K562 (cell line): ENCODE measurements around the gene MT1M. TPM values are rescaled to one million over a fixed set of nuclear protein-coding genes. Genes with fewer than 3 reads are reported as not detected.

Experiments
- ATAC-seq: fragments of 200-7000 bp; cut with Tn5 transposase; 3 replicates; pipeline ENCODE4 v1.9.1; 2020; ENCODE audit warnings: moderate library complexity
- BruUV-seq: library from RNA; stranded (reverse); fragments of 400-500 nt; replicated peaks from 2 replicates; lab custom pipeline; 2021; lab: Mats Ljungman, UMichigan
- CTCF ChIA-PET: fragments of 300-600 bp; formaldehyde crosslinking; extraction: SDS; loops from one replicate; lab custom pipeline; 2021; ENCODE audit warnings: low intra/inter-chr PET ratio; lab: Yijun Ruan, JAX
- POLR2A ChIA-PET: fragments of 300-600, 350-650 bp; sonication (Branson Sonifier 250); formaldehyde crosslinking; extraction: SDS; loops from one replicate; lab custom pipeline; 2021; ENCODE audit warnings: antibody characterized with exemption, inconsistent platforms; lab: Yijun Ruan, JAX
- DNase-seq, 4 experiments: peaks; one replicate each; pipeline versions ENCODE4 v3.0.0 to v3.0.0-alpha.2; 2011 to 2018; ENCODE audit warnings: low spot score in 3 of 4, mixed read lengths in 3 of 4; ENCODE audit errors: extremely low read depth in 1 of 4
- FAIRE-seq: peaks from 2 replicates; lab custom pipeline; 2011; peaks lifted over from hg19 to GRCh38; lab: Jason Lieb, UNC
- H2AFZ ChIP-seq: 2 replicates; pipeline ENCODE4 v1.6.0; 2011; ENCODE audit warnings: low read depth, low read length, control low read depth, inconsistent platforms
- H3K27ac ChIP-seq: fragments of 200-600 bp; 3 replicates; pipeline ENCODE4 v1.8.0; 2011; ENCODE audit warnings: low read depth, mild to moderate bottlenecking, control low read depth, inconsistent platforms, low read length, moderate library complexity, mixed read lengths; ENCODE audit errors: extremely low read depth
- H3K27me3 ChIP-seq, 2 experiments: fragments of 300-600 bp in 1 of 2; 2 replicates in 1 of 2; 3 replicates in 1 of 2; pipeline versions ENCODE4 v1.6.0 to v1.8.0; 2011; ENCODE audit warnings: inconsistent platforms in 2 of 2, low read length in 2 of 2, mild to moderate bottlenecking in 1 of 2, mixed read lengths in 1 of 2, moderate library complexity in 1 of 2; ENCODE audit not compliant: control insufficient read depth in 2 of 2, insufficient read depth in 2 of 2
- H3K36me3 ChIP-seq: fragments of 300-600 bp; 3 replicates; pipeline ENCODE4 v1.8.0; 2011; ENCODE audit warnings: mild to moderate bottlenecking, low read length, inconsistent platforms; ENCODE audit not compliant: control insufficient read depth, insufficient read depth
- H3K4me1 ChIP-seq, 2 experiments: fragments of 200-600 bp in 1 of 2; replicated peaks in 1 of 2; 2 replicates in 1 of 2; 3 replicates in 1 of 2; pipeline versions ENCODE4 v1.5.1 to v1.8.0; 2011; ENCODE audit warnings: inconsistent platforms in 2 of 2, low read length in 2 of 2, mild to moderate bottlenecking in 1 of 2, mixed read lengths in 1 of 2, moderate library complexity in 1 of 2; ENCODE audit not compliant: control insufficient read depth in 2 of 2, insufficient read depth in 2 of 2
- H3K4me2 ChIP-seq: 2 replicates; pipeline ENCODE4 v1.6.1; 2011; ENCODE audit warnings: low read length, control low read depth, inconsistent platforms, mixed read lengths; ENCODE audit not compliant: insufficient read depth
- H3K4me3 ChIP-seq: fragments of 200-600 bp; sonication (generic), shearing (Covaris generic); 2 replicates; pipeline ENCODE4 v1.5.1; 2016; ENCODE audit warnings: control low read depth, inconsistent platforms
- H3K79me2 ChIP-seq: fragments of 200-600 bp; 3 replicates; pipeline ENCODE4 v1.8.0; 2011; ENCODE audit warnings: low read length, inconsistent platforms; ENCODE audit not compliant: control insufficient read depth, insufficient read depth
- H3K9ac ChIP-seq, 2 experiments: 2 replicates each; pipeline versions ENCODE4 v1.6.0 to v1.6.1; 2011; ENCODE audit warnings: low read depth in 2 of 2, low read length in 2 of 2, control low read depth in 1 of 2, inconsistent platforms in 1 of 2, mild to moderate bottlenecking in 1 of 2, mixed read lengths in 1 of 2; ENCODE audit not compliant: insufficient read depth in 1 of 2
- H3K9me1 ChIP-seq: one replicate; pipeline ENCODE4 v1.6.0; 2011; ENCODE audit warnings: inconsistent platforms, mild to moderate bottlenecking, low read length, moderate library complexity; ENCODE audit not compliant: control insufficient read depth, insufficient read depth
- H3K9me3 ChIP-seq: replicated peaks from 2 replicates; pipeline ENCODE4 v1.5.1; 2011; ENCODE audit warnings: low read depth, low read length, inconsistent platforms; ENCODE audit not compliant: control insufficient read depth, insufficient read depth
- H4K20me1 ChIP-seq: replicated peaks from 2 replicates; pipeline ENCODE4 v1.6.1; 2011; ENCODE audit warnings: low read length, inconsistent platforms, mixed read lengths; ENCODE audit not compliant: control insufficient read depth, insufficient read depth
- CHD1 ChIP-seq: fragments of 200-600 bp; sonication (generic); IDR thresholded peaks from one replicate; pipeline ENCODE4 v1.6.1; 2012; ENCODE audit warnings: mild to moderate bottlenecking, moderate library complexity, low read length, inconsistent platforms
- JUN ChIP-seq, 2 experiments: sonication (generic) in 1 of 2; formaldehyde crosslinking in 1 of 2; IDR thresholded peaks; 2 replicates each; pipeline versions ENCODE4 v1.6.1 to v1.8.0; 2012 to 2022; ENCODE audit warnings: borderline replicate concordance in 2 of 2, mild to moderate bottlenecking in 2 of 2, improper control_type of control experiment in 1 of 2, low read depth in 1 of 2, low read length in 1 of 2, missing genetic modification reagents in 1 of 2
- ZC3H11A ChIP-seq: IDR thresholded peaks from 2 replicates; pipeline ENCODE4 v1.6.1; 2012; ENCODE audit warnings: low read depth, low read length, improper control_type of control experiment
- WGBS: fragments of 100-300 bp; shearing (Covaris generic); methylation state at CpG from one replicate; pipeline ENCODE4 v1.1.6; 2016; ENCODE audit warnings: low coverage, mixed read lengths; ENCODE audit not compliant: insufficient coverage; ENCODE audit errors: missing lambda C conversion rate; 5-methylcytosine and 5-hydroxymethylcytosine counted together
- in situ Hi-C: fragments of 300-500 bp; cut with MboI; formaldehyde crosslinking; loops from 4 replicates; pipeline ENCODE4 v1.15.0; 2018; ENCODE audit warnings: inconsistent platforms, mixed read lengths
- intact Hi-C: fragments of 100-400 bp; cut with micrococcal nuclease; formaldehyde crosslinking; loops from 2 replicates; pipeline ENCODE4 v1.14.2; 2022
- polyA plus RNA-seq, 8 experiments: library from polyadenylated mRNA; depleted of rRNA in 4 of 8; stranded (reverse) in 5 of 8; unstranded in 3 of 8; fragments of >200 nt; fragmentation: Nextera tagmentation in 2 of 8; fragmentation: Illumina TruSeq in 1 of 8; extraction: Ambion mirVana in 2 of 8; extraction: Trizol in 1 of 8; gene quantifications; 2 replicates each; pipeline versions ENCODE4 v1.2.1 to v1.2.3, GENCODE V29; 2011 to 2014; ENCODE audit warnings: inconsistent platforms in 1 of 8, missing spikeins in 1 of 8
- total RNA-seq, 7 experiments: library from RNA; depleted of rRNA in 6 of 7; stranded (reverse); fragments of >200 nt in 6 of 7; fragmentation: Illumina TruSeq in 2 of 7; extraction: Trizol in 2 of 7; gene quantifications; 2 replicates each; pipeline versions ENCODE4 v1.2.1 to v1.2.3, GENCODE V29; 2011 to 2021; ENCODE audit warnings: low replicate concordance in 1 of 7
- TF ChIP-seq, protein P1 (sequence below): sonication (generic); formaldehyde crosslinking; IDR thresholded peaks from 2 replicates; pipeline ENCODE4 v1.8.0; 2023; ENCODE audit warnings: mild to moderate bottlenecking, missing genetic modification reagents

The MT1M gene
- total and polyA plus RNA-seq, 9 of the 15 experiments (the other 6 are each of a cell fraction or from before 2014, with no cell fraction given) = not detected

DNA sequence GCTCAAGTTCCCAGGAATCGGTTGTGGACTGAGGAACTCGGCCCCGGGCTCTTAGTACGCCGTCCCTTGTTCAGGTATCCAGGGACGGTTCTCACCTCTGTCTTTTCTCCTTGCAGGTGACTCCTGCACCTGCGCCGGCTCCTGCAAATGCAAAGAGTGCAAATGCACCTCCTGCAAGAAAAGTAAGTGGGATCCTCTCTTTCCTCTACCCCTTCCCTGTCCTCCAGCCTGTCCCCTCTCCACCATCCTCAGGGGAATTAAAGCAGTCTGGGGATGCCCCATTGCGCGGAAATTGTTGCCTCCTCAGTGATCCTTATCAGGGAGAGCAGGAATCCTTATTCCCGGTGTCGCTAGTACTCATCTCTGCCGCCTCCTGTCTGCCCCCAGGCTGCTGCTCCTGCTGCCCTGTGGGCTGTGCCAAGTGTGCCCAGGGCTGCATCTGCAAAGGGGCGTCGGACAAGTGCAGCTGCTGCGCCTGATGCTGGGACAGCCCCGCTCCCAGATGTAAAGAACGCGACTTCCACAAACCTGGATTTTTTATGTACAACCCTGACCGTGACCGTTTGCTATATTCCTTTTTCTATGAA lies 23.5 kb upstream of the MT1M start:
- DNase-seq (peak in 1 of 4 experiments; percentile 29), ATAC-seq (no peak), FAIRE-seq (no peak)
- H3K27me3 ChIP-seq = no peaks in the 10 kb centered on the region
- H3K4me2 ChIP-seq = peak overlapping the region; percentile 78
- no peaks in the 10 kb centered on the region for H3K9me1 ChIP-seq
- H3K27ac ChIP-seq = 0 out of 3 replicates have a peak overlapping the region, but pooled peaks have one; percentile 45
- H2AFZ ChIP-seq = peak overlapping the region; percentile 97
- TF ChIP-seq JUN (IDR thresholded peaks at IDR 0.05; ENCODE audit: borderline replicate concordance, low read depth, low read length) = no peak
- 0 out of 2 replicates have a peak, but pooled peaks have one; percentile 15 for TF ChIP-seq JUN (CRISPR knock-in tag; IDR thresholded peaks at IDR 0.05; ENCODE audit: borderline replicate concordance)
- peak; percentile 57 for TF ChIP-seq CHD1
- no peak for TF ChIP-seq ZC3H11A
- TF ChIP-seq, protein P1, sequence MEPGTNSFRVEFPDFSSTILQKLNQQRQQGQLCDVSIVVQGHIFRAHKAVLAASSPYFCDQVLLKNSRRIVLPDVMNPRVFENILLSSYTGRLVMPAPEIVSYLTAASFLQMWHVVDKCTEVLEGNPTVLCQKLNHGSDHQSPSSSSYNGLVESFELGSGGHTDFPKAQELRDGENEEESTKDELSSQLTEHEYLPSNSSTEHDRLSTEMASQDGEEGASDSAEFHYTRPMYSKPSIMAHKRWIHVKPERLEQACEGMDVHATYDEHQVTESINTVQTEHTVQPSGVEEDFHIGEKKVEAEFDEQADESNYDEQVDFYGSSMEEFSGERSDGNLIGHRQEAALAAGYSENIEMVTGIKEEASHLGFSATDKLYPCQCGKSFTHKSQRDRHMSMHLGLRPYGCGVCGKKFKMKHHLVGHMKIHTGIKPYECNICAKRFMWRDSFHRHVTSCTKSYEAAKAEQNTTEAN = 0 out of 2 replicates have a peak, but pooled peaks have one; percentile 38
- peak overlapping the region; percentile 47 for H3K4me3 ChIP-seq
- H4K20me1 ChIP-seq = no peaks in the 10 kb centered on the region
- 15% methylated on average over 21 of the region's 21 CpGs for WGBS
- H3K4me1 ChIP-seq = peaks cover 27 to 29% of the 10 kb centered on the region in 2 experiments
- H3K9ac ChIP-seq = peak overlapping the region; percentile 69 to 86; a peak in 3 of 4 replicates
- POLR2A ChIA-PET = interaction anchor here (0.6 to 0.9 kb wide), 5 partner anchors 9 to 75 kb away, joined by 3 to 6 read pairs (median 3); no protein-coding TSS in a partner anchor
- intact Hi-C loops = loop anchor here (1.0 kb wide), 1 partner anchor 93 kb away; no protein-coding TSS in a partner anchor
- in situ Hi-C loops = no loop called here
- BruUV-seq = TSS peak; percentile 95
- H3K9me3 ChIP-seq = no peaks in the 10 kb centered on the region
- no peaks in the 10 kb centered on the region for H3K79me2 ChIP-seq
- no peaks in the 10 kb centered on the region for H3K36me3 ChIP-seq
- CTCF ChIA-PET = no interaction called here
